GM06990 (cell line): Measurements from ENCODE around the gene APOOL.
A peak's percentile ranks its signal among the peaks of the same experiment; 100 is the strongest.
"Not testable (repeated sequence)": the region's sequence is repeated elsewhere in the genome, so short reads cannot be mapped to it uniquely, and the experiment has no call there.

Experiments
- DNase-seq: peaks from one replicate; pipeline ENCODE4 v3.0.0-alpha.2; 2011; ENCODE audit not compliant: insufficient read length; ENCODE audit errors: extremely low read depth
- H3K27me3 ChIP-seq: replicated peaks from 2 replicates; pipeline ENCODE4 v1.6.0; 2011; ENCODE audit warnings: low read length; ENCODE audit not compliant: control insufficient read depth, insufficient read depth
- H3K36me3 ChIP-seq: 2 replicates; pipeline ENCODE4 v1.5.1; 2011; ENCODE audit warnings: low read length; ENCODE audit not compliant: control insufficient read depth, insufficient read depth
- H3K4me3 ChIP-seq: replicated peaks from 2 replicates; pipeline ENCODE4 v1.5.1; 2011; ENCODE audit warnings: low read depth, mild to moderate bottlenecking, control low read depth, low read length
- TF ChIP-seq, protein P1 (sequence below): IDR thresholded peaks from 2 replicates; pipeline ENCODE4 v1.5.1; 2011; ENCODE audit warnings: low read length, control low read depth, mild to moderate bottlenecking, inconsistent platforms; ENCODE audit not compliant: insufficient read depth, poor library complexity, severe bottlenecking

APOOL gene, protein sequence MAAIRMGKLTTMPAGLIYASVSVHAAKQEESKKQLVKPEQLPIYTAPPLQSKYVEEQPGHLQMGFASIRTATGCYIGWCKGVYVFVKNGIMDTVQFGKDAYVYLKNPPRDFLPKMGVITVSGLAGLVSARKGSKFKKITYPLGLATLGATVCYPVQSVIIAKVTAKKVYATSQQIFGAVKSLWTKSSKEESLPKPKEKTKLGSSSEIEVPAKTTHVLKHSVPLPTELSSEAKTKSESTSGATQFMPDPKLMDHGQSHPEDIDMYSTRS

DNA sequence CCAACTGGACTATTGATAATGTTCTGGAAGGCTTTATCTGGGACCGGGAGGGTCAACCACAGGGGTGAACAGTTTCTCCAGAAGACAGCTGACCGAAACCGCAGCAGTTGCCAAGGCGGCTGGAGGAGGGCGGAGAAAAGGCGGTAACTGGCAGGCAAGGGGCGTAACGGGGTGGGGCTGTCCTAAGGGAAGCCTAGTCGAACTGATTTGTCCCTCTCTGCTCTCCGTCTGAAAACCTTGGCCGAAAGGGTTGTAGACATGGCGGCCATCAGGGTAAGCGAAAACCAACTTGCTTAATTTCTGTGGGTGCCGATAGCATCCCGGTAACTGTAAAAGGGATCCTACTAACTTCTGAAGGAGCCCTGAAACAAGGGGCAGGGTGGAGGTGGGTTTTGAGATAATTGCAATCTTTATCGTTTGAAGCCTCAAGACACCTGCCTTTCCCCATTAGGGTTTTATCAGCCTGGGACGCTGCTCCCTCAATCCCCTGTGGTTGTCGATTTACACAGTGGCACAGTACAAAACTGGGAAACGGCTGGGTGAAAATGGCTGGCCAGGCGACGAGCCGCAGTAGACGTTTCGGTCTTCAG, at the start of gene APOOL:
Gene APOOL, plus strand, starts transcription at position 223 of the 590 bp plus-strand sequence. Its CDS starts 36 bp downstream, at position 259.
- Histone ChIP-seq H3K27me3 (no peaks in the 10 kb centered on the region), H3K4me3 (peak within 1 kb of the TSS; percentile 65), H3K36me3 (no peaks in the 10 kb centered on the region)
- peak; percentile 79 for DNase-seq
- TF ChIP-seq, protein P1, sequence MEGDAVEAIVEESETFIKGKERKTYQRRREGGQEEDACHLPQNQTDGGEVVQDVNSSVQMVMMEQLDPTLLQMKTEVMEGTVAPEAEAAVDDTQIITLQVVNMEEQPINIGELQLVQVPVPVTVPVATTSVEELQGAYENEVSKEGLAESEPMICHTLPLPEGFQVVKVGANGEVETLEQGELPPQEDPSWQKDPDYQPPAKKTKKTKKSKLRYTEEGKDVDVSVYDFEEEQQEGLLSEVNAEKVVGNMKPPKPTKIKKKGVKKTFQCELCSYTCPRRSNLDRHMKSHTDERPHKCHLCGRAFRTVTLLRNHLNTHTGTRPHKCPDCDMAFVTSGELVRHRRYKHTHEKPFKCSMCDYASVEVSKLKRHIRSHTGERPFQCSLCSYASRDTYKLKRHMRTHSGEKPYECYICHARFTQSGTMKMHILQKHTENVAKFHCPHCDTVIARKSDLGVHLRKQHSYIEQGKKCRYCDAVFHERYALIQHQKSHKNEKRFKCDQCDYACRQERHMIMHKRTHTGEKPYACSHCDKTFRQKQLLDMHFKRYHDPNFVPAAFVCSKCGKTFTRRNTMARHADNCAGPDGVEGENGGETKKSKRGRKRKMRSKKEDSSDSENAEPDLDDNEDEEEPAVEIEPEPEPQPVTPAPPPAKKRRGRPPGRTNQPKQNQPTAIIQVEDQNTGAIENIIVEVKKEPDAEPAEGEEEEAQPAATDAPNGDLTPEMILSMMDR, result no peak

DNA sequence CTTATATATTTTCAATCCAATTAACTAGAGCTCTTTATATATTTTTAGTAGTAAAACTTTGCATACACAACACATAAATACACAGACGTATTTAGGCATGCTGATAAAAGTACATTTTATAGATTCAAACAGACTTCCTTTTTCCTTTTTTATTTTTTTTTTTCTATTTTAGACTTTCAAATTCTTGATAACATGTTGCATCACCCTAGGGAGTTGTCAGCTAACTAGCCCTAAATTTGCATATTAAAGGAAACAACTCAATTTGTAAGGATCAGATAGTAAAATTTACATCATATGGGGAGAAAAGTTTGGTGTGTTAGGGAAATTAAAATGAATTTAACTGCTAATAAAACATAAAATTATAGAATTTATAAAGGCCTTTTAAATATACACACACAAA, 47.4 kb upstream of the APOOL start:
- TF ChIP-seq, protein P1, result no peak

DNA sequence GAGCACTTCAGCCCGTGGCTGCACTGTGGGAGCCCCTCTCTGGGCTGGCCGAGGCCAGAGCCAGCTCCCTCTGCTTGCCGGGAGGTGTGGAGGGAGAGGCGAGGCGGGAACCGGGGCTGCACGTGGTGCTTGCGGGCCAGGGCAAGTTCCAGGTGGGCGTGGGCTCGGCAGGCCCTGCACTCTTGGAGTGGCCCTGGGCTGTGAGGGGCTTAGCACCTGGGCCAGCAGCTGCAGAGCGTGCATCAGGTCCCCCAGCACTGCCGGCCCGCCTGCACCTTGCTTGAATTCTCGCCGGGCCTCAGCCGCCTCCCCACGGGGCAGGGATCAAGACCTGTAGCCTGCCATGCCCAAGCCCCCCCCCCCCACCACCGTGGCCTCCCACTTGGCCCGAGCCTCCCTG, 28.9 kb upstream of the APOOL start:
- DNase-seq, result no peak
- H3K4me3 ChIP-seq, result no peak overlapping the region
- TF ChIP-seq, protein P1, result no peak
- H3K36me3 ChIP-seq, result no peaks in the 10 kb centered on the region
- H3K27me3 ChIP-seq, result no peaks in the 10 kb centered on the region

More for the DNA sequence above, 47.4 kb upstream of the APOOL start:
- Histone ChIP-seq H3K27me3 (no peaks in the 10 kb centered on the region), H3K36me3 (no peaks in the 10 kb centered on the region), H3K4me3 (no peak overlapping the region)
- no peak for DNase-seq

DNA sequence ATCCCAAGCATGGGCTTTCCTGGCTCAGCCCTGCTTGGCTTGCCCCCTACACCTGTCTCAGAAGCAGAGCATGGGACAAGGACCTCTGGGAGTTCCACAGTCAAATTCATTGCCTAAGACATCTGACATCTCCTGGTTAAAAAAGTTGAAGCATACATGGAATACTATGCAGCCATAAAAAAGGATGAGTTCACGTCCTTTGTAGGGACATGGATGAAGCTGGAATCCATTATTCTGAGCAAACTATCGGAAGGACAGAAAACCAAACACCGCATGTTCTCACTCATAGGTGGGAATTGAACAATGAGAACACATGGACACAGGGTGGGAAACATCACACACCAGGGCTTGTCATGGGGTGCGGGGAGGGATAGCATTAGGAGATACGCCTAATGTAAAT, 11.9 kb upstream of the APOOL start:
- not testable (repeated sequence) for H3K36me3 ChIP-seq, DNase-seq, H3K27me3 ChIP-seq, H3K4me3 ChIP-seq

DNA sequence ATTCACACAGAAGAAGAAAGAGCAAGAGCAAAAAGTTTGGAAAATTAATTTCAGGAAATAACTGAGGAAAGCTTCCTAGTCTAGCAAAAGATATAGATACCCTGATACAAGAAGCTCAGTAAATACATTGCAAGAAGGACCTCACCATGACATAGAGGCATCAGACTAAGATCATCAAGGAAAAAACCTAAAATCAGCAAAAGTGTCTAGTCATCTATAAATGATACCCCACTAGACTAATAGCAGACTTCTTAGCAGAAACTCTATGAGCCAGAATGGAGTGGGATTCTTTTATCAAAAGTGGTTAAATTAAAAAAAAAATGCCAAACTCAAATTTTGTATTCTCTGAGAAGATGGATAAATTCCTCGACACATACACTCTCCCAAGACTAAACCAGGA, 10.5 kb upstream of the APOOL start:
- H3K4me3 ChIP-seq, result no peak overlapping the region
- TF ChIP-seq, protein P1, result no peak
- no peaks in the 10 kb centered on the region for H3K27me3 ChIP-seq
- no peak for DNase-seq
- H3K36me3 ChIP-seq, result no peaks in the 10 kb centered on the region

DNA sequence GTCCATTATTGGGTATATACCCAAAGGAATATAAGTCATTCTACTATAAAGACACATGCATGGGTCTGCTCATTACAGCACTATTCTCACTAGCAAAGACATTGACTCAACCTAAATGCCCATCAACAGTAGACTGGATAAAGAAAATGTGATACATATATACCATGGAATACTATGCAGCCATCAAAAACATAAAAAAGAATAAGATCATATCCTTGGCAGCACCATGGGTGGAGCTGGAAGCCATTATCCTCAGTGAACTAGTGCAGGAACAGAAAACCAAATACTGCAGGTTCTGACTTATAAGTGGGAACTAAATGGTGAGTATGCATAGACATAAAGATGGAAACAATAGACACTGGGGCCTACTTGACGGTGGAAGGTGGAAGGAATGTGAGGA, 2.3 kb upstream of the APOOL start:
- Histone ChIP-seq H3K4me3 (no peak overlapping the region), H3K36me3 (no peaks in the 10 kb centered on the region), H3K27me3 (no peaks in the 10 kb centered on the region)
- no peak for DNase-seq
- TF ChIP-seq, protein P1, result no peak
